Uterus (tissue), 2 donors: ENCODE measurements around the gene TNRC6A.

Source experiments
- POLR2A ChIP-seq, 2 donors: fragments of 450-650 bp; IDR thresholded peaks; one replicate each; pipeline ENCODE4 v1.6.1; 2016; ENCODE audit warnings: antibody characterized with exemption in 2 of 2, mild to moderate bottlenecking in 1 of 2, moderate library complexity in 1 of 2
- TF ChIP-seq, protein P1 (sequence below), 4 experiments: fragments of 200-600 bp in 2 of 4; fragments of 450-650 bp in 2 of 4; sonication (generic) in 2 of 4; IDR thresholded peaks; one replicate each; pipeline ENCODE4 v1.5.1; 2016 to 2019; ENCODE audit warnings: antibody characterized with exemption in 4 of 4, mild to moderate bottlenecking in 2 of 4, moderate library complexity in 1 of 4

DNA sequence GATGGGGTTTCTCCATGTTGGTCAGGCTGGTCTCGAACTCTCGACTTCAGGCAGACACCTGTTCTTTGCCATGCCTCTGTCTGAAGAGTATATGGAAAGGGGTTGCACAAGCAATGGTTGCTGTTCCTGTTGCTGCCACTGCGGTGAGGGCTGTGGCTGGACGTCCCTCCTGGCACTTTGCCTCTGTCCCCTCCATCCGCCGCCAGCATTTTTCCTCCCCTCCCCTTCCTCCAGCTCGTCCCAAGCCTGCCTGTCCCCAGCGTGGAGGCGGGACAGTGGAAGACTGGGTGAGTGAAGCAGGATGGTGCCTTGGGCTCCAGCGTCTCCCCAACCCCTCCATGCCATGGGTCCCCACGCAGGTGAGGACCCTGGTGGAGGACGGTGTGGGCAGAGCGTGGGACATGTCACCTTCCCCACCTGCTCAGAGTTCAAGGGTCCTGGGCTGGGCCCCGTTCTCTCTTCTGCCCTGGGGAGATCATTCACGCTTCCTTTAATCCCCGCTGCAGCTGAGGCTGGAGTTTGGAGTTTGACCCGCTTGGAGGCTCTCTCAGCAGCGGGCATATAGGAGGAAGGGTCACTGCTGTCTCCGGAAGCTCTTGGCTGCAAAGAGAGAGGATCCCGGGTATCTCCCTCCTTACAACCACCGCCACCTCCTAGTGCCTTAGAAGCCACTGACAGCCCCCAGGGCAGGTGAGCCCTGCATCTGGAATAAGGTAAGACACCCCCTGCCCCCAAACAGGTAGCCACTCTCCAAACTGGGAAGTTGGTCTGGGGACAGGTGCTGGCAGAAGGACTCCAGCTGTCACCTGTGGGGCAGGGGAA, 116.5 kb downstream of the TNRC6A start, which contains the start of gene SLC5A11:
- TF ChIP-seq, protein P1, sequence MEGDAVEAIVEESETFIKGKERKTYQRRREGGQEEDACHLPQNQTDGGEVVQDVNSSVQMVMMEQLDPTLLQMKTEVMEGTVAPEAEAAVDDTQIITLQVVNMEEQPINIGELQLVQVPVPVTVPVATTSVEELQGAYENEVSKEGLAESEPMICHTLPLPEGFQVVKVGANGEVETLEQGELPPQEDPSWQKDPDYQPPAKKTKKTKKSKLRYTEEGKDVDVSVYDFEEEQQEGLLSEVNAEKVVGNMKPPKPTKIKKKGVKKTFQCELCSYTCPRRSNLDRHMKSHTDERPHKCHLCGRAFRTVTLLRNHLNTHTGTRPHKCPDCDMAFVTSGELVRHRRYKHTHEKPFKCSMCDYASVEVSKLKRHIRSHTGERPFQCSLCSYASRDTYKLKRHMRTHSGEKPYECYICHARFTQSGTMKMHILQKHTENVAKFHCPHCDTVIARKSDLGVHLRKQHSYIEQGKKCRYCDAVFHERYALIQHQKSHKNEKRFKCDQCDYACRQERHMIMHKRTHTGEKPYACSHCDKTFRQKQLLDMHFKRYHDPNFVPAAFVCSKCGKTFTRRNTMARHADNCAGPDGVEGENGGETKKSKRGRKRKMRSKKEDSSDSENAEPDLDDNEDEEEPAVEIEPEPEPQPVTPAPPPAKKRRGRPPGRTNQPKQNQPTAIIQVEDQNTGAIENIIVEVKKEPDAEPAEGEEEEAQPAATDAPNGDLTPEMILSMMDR (IDR thresholded peaks at IDR 0.05) = no peak
- no peak for TF ChIP-seq POLR2A (IDR thresholded peaks at IDR 0.05)
